CD4-positive, alpha-beta T cell treated with Interferon alpha-2 for 1 hour (primary cell): Measurements from ENCODE around the gene CDC42BPA.

Source experiments
- DNase-seq, 2 donors: peaks; one replicate each; pipeline ENCODE4 v3.0.0-alpha.2; 2020 to 2022

Gene CDC42BPA

GRCh38 chr1:227330279-227331076 lies 12.2 kb upstream of the CDC42BPA start:
- DNase-seq, result no peak

GRCh38 chr1:227328405-227329019 lies 10.2 kb upstream of the CDC42BPA start:
- DNase-seq, result no peak

DNA sequence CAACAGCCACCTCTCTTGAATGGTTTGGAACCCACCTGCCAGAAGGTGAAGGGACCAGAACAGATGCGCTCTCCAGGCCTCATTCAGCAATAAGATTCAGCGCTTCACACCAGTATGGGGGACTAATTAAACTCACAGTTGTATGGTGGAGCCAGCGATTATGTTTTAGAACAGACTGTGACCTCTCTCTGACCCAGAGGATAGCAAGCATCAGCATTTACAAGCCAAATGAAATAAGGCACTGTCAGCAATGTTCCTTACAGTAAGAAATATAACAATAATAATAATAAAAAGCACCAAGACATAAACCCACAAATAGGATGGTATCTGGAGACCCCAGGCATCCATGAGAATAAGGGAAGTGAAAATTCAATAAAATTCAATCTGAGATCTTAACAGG lies 6.9 kb upstream of the CDC42BPA start:
- DNase-seq, result no peak

DNA sequence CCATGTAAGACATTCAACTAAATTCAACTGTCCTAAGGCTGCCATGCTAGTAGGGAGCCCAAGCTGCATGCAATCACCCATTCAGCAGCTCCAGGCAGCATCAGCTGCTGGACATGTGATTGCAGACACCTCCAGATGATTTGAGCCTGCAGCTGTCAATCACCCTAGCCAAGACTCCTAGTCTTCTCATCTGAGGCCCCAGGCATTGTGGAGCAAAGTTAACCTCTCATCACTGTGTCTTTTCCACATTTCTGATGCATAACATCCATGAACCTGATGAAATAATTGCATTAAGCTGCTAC lies 5.6 kb upstream of the CDC42BPA start:
- DNase-seq, result no peak

- DNase-seq, result no peak
Observed at GRCh38 chr1:227323171-227323966, 5.1 kb upstream of the CDC42BPA start.

DNA sequence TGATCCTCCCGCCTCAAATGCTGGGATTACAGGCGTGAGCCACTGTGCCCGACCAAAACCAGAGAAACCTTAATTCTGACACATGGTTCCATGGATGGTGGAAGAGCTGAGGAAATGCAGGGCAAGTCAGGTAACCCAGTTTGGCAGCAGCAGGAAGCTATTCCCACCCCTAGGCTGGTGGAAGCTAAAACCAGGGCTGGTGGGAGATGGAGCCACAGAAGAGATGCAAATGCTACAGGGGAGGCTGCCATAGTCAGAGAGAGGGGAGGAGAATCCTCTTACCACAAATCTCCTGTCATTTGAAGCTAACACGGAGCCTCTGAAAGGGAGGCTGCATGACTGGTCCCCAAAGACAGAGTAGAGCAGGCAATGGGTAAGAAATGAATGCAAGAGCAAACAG lies 4.1 kb upstream of the CDC42BPA start:
- no peak for DNase-seq

DNA sequence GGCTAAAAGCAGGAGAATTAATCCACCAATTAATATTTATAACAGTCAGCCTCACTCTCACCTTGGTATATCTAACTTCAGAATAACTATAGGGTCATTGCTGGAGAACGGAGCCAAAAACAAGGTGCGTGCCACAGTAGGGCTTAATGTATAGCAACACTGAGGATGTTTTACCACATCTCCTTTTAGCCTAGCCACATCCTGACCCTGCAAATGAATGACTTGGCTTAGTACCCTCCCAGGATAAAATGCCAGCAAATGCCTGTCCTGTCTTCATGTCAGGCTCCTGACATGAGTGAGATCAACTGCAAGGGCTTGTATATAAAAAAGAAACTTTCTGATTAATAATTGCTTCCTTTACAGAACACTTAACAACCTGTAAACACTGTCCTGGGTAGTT lies 2.7 kb upstream of the CDC42BPA start:
- no peak for DNase-seq

GRCh38 chr1:227320476-227320875 lies 2.2 kb upstream of the CDC42BPA start:
- DNase-seq, result no peak

DNA sequence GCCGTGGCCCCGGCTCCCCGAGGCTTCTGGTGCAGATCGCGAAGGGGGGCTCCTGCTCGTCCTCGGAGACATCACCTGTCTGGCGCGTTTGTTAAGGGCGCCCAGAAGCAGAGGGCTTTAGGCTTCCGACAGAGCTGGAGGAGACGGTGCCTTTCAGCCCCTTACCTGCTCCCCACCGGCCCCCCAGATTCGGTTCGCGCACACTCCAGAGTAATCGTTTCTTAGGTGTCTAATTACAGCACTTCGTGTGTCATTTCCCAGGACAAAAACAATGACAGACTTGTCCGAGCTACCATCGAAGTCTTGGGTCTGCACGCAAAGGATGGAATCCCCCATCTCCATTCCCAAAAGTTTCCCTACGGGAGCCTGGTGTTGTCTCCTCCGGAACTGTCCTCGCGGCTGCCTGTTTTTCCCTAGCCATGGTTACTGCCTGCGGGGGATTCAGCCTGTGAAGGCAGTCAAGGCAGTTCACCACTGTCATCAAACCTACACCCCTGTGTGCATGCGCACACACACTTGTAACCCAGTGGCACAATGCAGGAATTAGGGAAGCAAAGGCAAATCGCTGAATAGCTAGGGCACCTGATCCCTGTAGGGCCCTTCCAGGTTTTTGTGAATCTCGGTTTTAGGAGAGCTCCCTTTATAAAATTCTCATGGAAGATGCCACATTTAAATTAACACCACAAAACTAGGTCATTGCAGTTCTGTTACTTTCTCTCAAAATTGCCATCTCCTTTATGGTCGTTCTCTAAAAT lies 738 bp upstream of the CDC42BPA start:
- DNase-seq, result no peak

DNA sequence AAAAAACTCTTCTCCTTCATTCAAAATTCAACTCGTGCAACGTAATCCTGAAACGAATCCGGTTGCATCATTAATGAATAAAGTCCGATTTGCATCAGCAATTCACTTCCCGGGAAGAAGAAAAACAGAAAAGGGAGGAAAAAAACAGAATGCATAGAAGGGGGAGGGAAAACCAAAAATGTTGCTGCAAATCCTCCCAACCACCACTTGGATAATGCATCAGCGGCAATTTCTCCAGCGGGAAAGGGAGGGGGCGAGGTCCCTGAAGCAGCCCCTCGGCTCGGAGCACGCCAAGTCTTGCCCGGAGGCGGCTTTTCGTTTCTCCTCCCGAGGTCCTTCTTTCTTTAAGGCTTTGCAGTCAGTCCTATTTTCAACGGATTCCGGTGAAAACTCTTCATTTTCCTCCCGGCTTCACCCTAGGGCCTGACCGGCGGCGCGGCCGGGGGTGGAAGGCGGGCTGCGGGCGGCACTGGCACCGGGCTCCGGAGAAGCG lies 723 bp downstream of the CDC42BPA start:
- DNase-seq, result no peak

GRCh38 chr1:227317011-227317451 lies 1.3 kb downstream of the CDC42BPA start:
- no peak for DNase-seq

DNA sequence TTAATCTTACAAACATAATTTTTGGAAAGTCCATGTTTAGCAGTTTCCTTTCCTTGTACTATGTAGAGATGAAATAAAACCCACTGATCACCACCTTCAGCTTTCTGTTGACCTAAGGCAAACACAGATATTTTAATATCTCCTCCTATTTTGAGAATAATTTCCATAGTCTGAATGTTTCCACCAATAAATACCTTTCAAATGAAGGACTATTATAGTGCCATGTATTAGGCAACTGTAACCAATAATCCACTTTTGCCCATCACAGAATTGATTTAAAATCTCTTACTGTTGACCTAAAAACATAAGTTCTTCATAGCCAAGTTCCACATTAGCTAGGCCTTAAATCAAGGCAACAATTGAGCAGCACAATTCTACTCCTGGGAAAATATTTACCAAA lies 1.8 kb downstream of the CDC42BPA start:
- no peak for DNase-seq

- no peak for DNase-seq
Observed at GRCh38 chr1:227315629-227316346, 2.5 kb downstream of the CDC42BPA start.

GRCh38 chr1:227314014-227314848 lies 4.1 kb downstream of the CDC42BPA start:
- no peak for DNase-seq

DNA sequence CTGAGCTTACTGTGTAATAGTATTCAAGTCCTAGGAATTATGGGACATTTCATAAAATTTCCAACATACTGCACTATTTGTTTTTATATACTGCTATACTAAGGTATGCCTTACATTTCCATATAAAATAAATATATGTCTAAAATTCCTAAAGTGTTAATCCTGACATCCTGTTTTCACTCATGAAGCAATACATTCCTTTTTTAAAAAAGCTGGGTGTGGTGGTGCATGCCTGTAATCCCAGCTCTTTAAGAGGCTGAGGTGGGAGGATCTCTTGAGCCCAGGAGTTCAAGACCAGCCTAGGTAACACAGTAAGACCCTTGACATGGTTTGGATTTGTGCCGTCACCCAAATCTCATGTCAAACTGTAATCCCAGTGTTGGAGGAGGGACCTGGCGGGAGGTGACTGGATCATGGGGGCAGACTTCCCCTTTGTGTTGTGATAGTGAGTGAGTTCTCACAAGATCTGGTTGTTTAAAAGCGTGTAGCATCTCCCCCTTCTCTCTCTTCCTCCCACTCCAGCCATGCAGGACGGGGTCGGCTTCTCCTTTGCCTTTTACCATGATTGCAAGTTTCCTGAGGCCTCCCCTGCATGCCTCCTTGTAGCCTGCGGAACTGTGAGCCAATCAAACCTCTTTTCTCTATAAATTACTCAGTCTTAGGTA lies 5.8 kb downstream of the CDC42BPA start:
- DNase-seq, result no peak

GRCh38 chr1:227311389-227312001 lies 6.8 kb downstream of the CDC42BPA start:
- DNase-seq, result no peak

GRCh38 chr1:227308367-227309336 lies 9.6 kb downstream of the CDC42BPA start:
- no peak for DNase-seq

- no peak for DNase-seq
Observed at GRCh38 chr1:227306689-227307088, 11.6 kb downstream of the CDC42BPA start.
